NT2/D1 (cell line): Measurements from ENCODE around the gene PIR.
A peak's percentile ranks its signal among the peaks of the same experiment; 100 is the strongest.

Experiments
- DNase-seq: peaks from one replicate; pipeline ENCODE4 v3.0.0-alpha.2; 2011; ENCODE audit warnings: low read depth, low spot score
- H3K27me3 ChIP-seq: 2 replicates; pipeline ENCODE4 v1.6.0; 2011; ENCODE audit warnings: mild to moderate bottlenecking; ENCODE audit not compliant: insufficient read length, insufficient read depth
- H3K36me3 ChIP-seq: 2 replicates; pipeline ENCODE4 v1.6.1; 2011; ENCODE audit warnings: mild to moderate bottlenecking, low read length, mixed read lengths; ENCODE audit not compliant: insufficient read depth, insufficient read length
- H3K4me1 ChIP-seq: 2 replicates; pipeline ENCODE4 v1.5.1; 2011; ENCODE audit not compliant: insufficient read depth, insufficient read length
- H3K4me3 ChIP-seq: 2 replicates; pipeline ENCODE4 v1.5.1; 2011; ENCODE audit warnings: low read depth; ENCODE audit not compliant: insufficient read length
- H3K9ac ChIP-seq: 2 replicates; pipeline ENCODE4 v1.6.0; 2011; ENCODE audit warnings: low read depth; ENCODE audit not compliant: insufficient read length
- H3K9me3 ChIP-seq: 2 replicates; pipeline ENCODE4 v1.5.1; 2011; ENCODE audit warnings: mild to moderate bottlenecking, low read length; ENCODE audit not compliant: insufficient read depth
- SUZ12 ChIP-seq: IDR thresholded peaks from 2 replicates; pipeline ENCODE4 v1.6.1; 2011; ENCODE audit not compliant: insufficient read length, insufficient read depth; ENCODE audit errors: extremely low read depth
- YY1 ChIP-seq: IDR thresholded peaks from 2 replicates; pipeline ENCODE4 v1.6.1; 2011; ENCODE audit not compliant: insufficient read length, insufficient read depth
- ZNF274 ChIP-seq: IDR thresholded peaks from 2 replicates; pipeline ENCODE4 v1.6.1; 2011; ENCODE audit warnings: mild to moderate bottlenecking, low read depth, low read length

PIR gene

GRCh38 chrX:15483891-15484290 lies 9.2 kb downstream of the PIR start:
- no peak for DNase-seq
- H3K9ac ChIP-seq, result no peak overlapping the region
- H3K9me3 ChIP-seq, result no peaks in the 10 kb centered on the region
- TF ChIP-seq ZNF274 (no peak), YY1 (no peak), SUZ12 (no peak)
- no peaks in the 10 kb centered on the region for H3K27me3 ChIP-seq
- no peaks in the 10 kb centered on the region for H3K4me1 ChIP-seq
- no peak overlapping the region for H3K4me3 ChIP-seq
- peaks cover 38% of the 10 kb centered on the region for H3K36me3 ChIP-seq

GRCh38 chrX:15475486-15475885 lies 17.6 kb downstream of the PIR start:
- H3K9me3 ChIP-seq, result no peaks in the 10 kb centered on the region
- TF ChIP-seq ZNF274 (no peak), SUZ12 (no peak), YY1 (no peak)
- H3K36me3 ChIP-seq, result peaks cover 27% of the 10 kb centered on the region
- no peak for DNase-seq
- no peak overlapping the region for H3K4me3 ChIP-seq
- H3K27me3 ChIP-seq, result no peaks in the 10 kb centered on the region
- H3K9ac ChIP-seq, result no peak overlapping the region
- H3K4me1 ChIP-seq, result no peaks in the 10 kb centered on the region

GRCh38 chrX:15475021-15475420 lies 18.1 kb downstream of the PIR start:
- Histone ChIP-seq H3K4me1 (no peaks in the 10 kb centered on the region), H3K27me3 (no peaks in the 10 kb centered on the region), H3K4me3 (no peak overlapping the region), H3K36me3 (peaks cover 25% of the 10 kb centered on the region), H3K9ac (no peak overlapping the region), H3K9me3 (no peaks in the 10 kb centered on the region)
- TF ChIP-seq SUZ12 (no peak), YY1 (no peak), ZNF274 (no peak)
- DNase-seq, result no peak

- Histone ChIP-seq H3K9ac (no peak overlapping the region), H3K4me3 (no peak overlapping the region), H3K36me3 (peaks cover 15% of the 10 kb centered on the region), H3K9me3 (no peaks in the 10 kb centered on the region), H3K4me1 (no peaks in the 10 kb centered on the region), H3K27me3 (no peaks in the 10 kb centered on the region)
- TF ChIP-seq SUZ12, result no peak
- TF ChIP-seq ZNF274, result no peak
- TF ChIP-seq YY1, result no peak
- DNase-seq, result no peak
Measured at GRCh38 chrX:15474028-15474427, 19.1 kb downstream of the PIR start.

GRCh38 chrX:15472531-15472930 lies 20.6 kb downstream of the PIR start:
- no peak for TF ChIP-seq ZNF274
- TF ChIP-seq YY1, result no peak
- H3K27me3 ChIP-seq, result no peaks in the 10 kb centered on the region
- H3K36me3 ChIP-seq, result peaks cover 4% of the 10 kb centered on the region
- DNase-seq, result no peak
- no peaks in the 10 kb centered on the region for H3K4me1 ChIP-seq
- H3K4me3 ChIP-seq, result no peak overlapping the region
- H3K9ac ChIP-seq, result no peak overlapping the region
- no peaks in the 10 kb centered on the region for H3K9me3 ChIP-seq

GRCh38 chrX:15471028-15471427 lies 22.1 kb downstream of the PIR start:
- Histone ChIP-seq H3K4me1 (no peaks in the 10 kb centered on the region), H3K4me3 (no peak overlapping the region), H3K9ac (no peak overlapping the region), H3K9me3 (no peaks in the 10 kb centered on the region), H3K36me3 (peaks cover 8% of the 10 kb centered on the region), H3K27me3 (no peaks in the 10 kb centered on the region)
- no peak for TF ChIP-seq ZNF274
- no peak for TF ChIP-seq YY1
- no peak for TF ChIP-seq SUZ12
- peak; percentile 32 for DNase-seq

GRCh38 chrX:15469613-15470012 lies 23.5 kb downstream of the PIR start:
- Histone ChIP-seq H3K4me3 (no peak overlapping the region), H3K9ac (no peak overlapping the region), H3K9me3 (no peaks in the 10 kb centered on the region), H3K27me3 (no peaks in the 10 kb centered on the region), H3K36me3 (peaks cover 8% of the 10 kb centered on the region), H3K4me1 (no peaks in the 10 kb centered on the region)
- no peak for TF ChIP-seq SUZ12
- TF ChIP-seq YY1, result no peak
- TF ChIP-seq ZNF274, result no peak
- DNase-seq, result no peak

GRCh38 chrX:15468036-15468435 lies 25.1 kb downstream of the PIR start:
- Histone ChIP-seq H3K9me3 (no peaks in the 10 kb centered on the region), H3K4me3 (no peak overlapping the region), H3K4me1 (no peaks in the 10 kb centered on the region), H3K27me3 (no peaks in the 10 kb centered on the region), H3K36me3 (peaks cover 6% of the 10 kb centered on the region), H3K9ac (no peak overlapping the region)
- TF ChIP-seq YY1 (no peak), SUZ12 (no peak), ZNF274 (no peak)
- DNase-seq, result no peak
